Right renal cortex interstitium (tissue), 3 donors: ENCODE results near the gene DIAPH1. TPM values are rescaled to one million over a fixed set of nuclear protein-coding genes. Genes with fewer than 3 reads are reported as not detected.
A peak's percentile ranks its signal among the peaks of the same experiment; 100 is the strongest.

ENCODE experiments used
- DNase-seq, 3 donors: peaks; one replicate each; pipeline ENCODE4 v3.0.0-alpha.2; 2013; ENCODE audit warnings: low read depth in 3 of 3, low spot score in 2 of 3
- polyA plus RNA-seq, 3 donors: library from polyadenylated mRNA; unstranded; fragments of 120-200 nt; gene quantifications; one replicate each; pipeline ENCODE4 v1.2.1, GENCODE V29; 2013; ENCODE audit not compliant: insufficient read length in 3 of 3

The DIAPH1 gene
- polyA plus RNA-seq, 3 donors: 74.8 to 81.9 (median 79.7) TPM

- DNase-seq: no peak
Measured at GRCh38 chr5:141522301-141522700, 96.5 kb downstream of the DIAPH1 start.

GRCh38 chr5:141521244-141521781 is 97.5 kb downstream of the DIAPH1 start:
- peak in 2 of 3 donors; percentile 72 to 75 for DNase-seq

GRCh38 chr5:141519605-141520565 is 98.9 kb downstream of the DIAPH1 start:
- DNase-seq: no peak

GRCh38 chr5:141518618-141519015 is 100.2 kb downstream of the DIAPH1 start:
- DNase-seq: no peak

GRCh38 chr5:141517880-141518617 is 100.8 kb downstream of the DIAPH1 start:
- DNase-seq: no peak

- no peak for DNase-seq
Measured at GRCh38 chr5:141517312-141517711, 101.5 kb downstream of the DIAPH1 start.

GRCh38 chr5:141516672-141517025 is 102.2 kb downstream of the DIAPH1 start:
- no peak for DNase-seq

GRCh38 chr5:141515946-141516671 is 102.7 kb downstream of the DIAPH1 start:
- DNase-seq: no peak

- DNase-seq: no peak
Measured at GRCh38 chr5:141515141-141515540, 103.7 kb downstream of the DIAPH1 start.

GRCh38 chr5:141514330-141515133 is 104.3 kb downstream of the DIAPH1 start:
- no peak for DNase-seq

- peak in 1 of 3 donors; percentile 75 for DNase-seq
Measured at GRCh38 chr5:141513627-141514329, 105.0 kb downstream of the DIAPH1 start.

- DNase-seq: no peak
Measured at GRCh38 chr5:141512911-141513626, 105.7 kb downstream of the DIAPH1 start.

GRCh38 chr5:141512390-141512910 is 106.3 kb downstream of the DIAPH1 start:
- no peak for DNase-seq

- DNase-seq: no peak
Measured at GRCh38 chr5:141511771-141512325, 107.0 kb downstream of the DIAPH1 start.

- no peak for DNase-seq
Measured at GRCh38 chr5:141510850-141511601, 107.8 kb downstream of the DIAPH1 start.

- DNase-seq: no peak
Measured at GRCh38 chr5:141510160-141510559, 108.6 kb downstream of the DIAPH1 start.
